SU-DHL-6 (cell line): Measurements from ENCODE around the gene SMIM1.

ENCODE experiments used
- CTCF ChIP-seq: fragments of 200-600 bp; sonication (generic); IDR thresholded peaks from one replicate; pipeline ENCODE4 v1.5.1; 2017; ENCODE audit warnings: antibody characterized with exemption, mild to moderate bottlenecking, low read length, moderate library complexity; ENCODE audit not compliant: insufficient read depth, poor library complexity, severe bottlenecking
- EZH2phosphoT487 ChIP-seq: fragments of 200-600 bp; sonication (generic), shearing (Covaris generic); conservative IDR thresholded peaks from 2 replicates; pipeline ENCODE4 v1.6.1; 2018; ENCODE audit warnings: mild to moderate bottlenecking, antibody characterized with exemption, low read length, moderate library complexity, mixed read lengths

- TF ChIP-seq CTCF (no peak), EZH2phosphoT487 (no peak)
Observed at GRCh38 chr1:3820316-3820715, 47.8 kb downstream of the SMIM1 start.
